Upper lobe of right lung (tissue), 1 donor: ENCODE measurements around the gene DHRSX. TPM values are rescaled to one million over a fixed set of nuclear protein-coding genes. Genes with fewer than 3 reads are reported as not detected.

Experiments
- ATAC-seq: fragments of 200-7000 bp; cut with Tn5 transposase; one replicate; pipeline ENCODE4 v1.9.1; 2020; ENCODE audit warnings: mild to moderate bottlenecking, moderate library complexity
- DNase-seq: peaks from one replicate; pipeline ENCODE4 v3.0.0-alpha.2; 2020
- H3K27ac ChIP-seq: fragments of 200-600 bp; one replicate; pipeline ENCODE4 v1.8.0; 2022
- H3K27me3 ChIP-seq: fragments of 200-600 bp; one replicate; pipeline ENCODE4 v1.8.0; 2022; ENCODE audit warnings: mild to moderate bottlenecking
- H3K36me3 ChIP-seq: fragments of 200-600 bp; one replicate; pipeline ENCODE4 v1.8.0; 2022
- H3K4me1 ChIP-seq: fragments of 200-600 bp; one replicate; pipeline ENCODE4 v1.8.0; 2022
- H3K4me3 ChIP-seq: fragments of 200-600 bp; one replicate; pipeline ENCODE4 v1.8.0; 2022; ENCODE audit warnings: mild to moderate bottlenecking
- H3K9me3 ChIP-seq: fragments of 200-600 bp; one replicate; pipeline ENCODE4 v1.8.0; 2022
- intact Hi-C: fragments of 100-400 bp; cut with DNase I; formaldehyde crosslinking; loops from one replicate; pipeline ENCODE4 v1.11.0; 2022
- total RNA-seq: library from RNA; stranded (reverse); fragmentation: NEBNext Ultra II Directional; extraction: Animal tissue kit (Norgen Biotek cat#: 25700); gene quantifications from one replicate; pipeline ENCODE4 v1.2.1, GENCODE V29; 2021
- TF ChIP-seq, protein P1 (sequence below): fragments of 200-600 bp; IDR thresholded peaks from one replicate; pipeline ENCODE4 v1.8.0; 2022; ENCODE audit warnings: antibody characterized with exemption
- donor health status: DM: no; HTN: yes; CAD: no; lungs with severe emphysema.

The DHRSX gene
- total RNA-seq, 1 donor from 2014 or later, result 34.8 TPM

GRCh38 chrX:2445662-2446623 lies 54.8 kb downstream of the DHRSX start:
- DNase-seq (peak; percentile 13), ATAC-seq (peak; percentile 22)
- Histone ChIP-seq H3K4me3 (no peak overlapping the region), H3K27me3 (no peaks in the 10 kb centered on the region), H3K4me1 (no peaks in the 10 kb centered on the region), H3K27ac (no peak overlapping the region), H3K9me3 (no peaks in the 10 kb centered on the region), H3K36me3 (no peaks in the 10 kb centered on the region)
- intact Hi-C loops, result no loop called here
- TF ChIP-seq, protein P1, sequence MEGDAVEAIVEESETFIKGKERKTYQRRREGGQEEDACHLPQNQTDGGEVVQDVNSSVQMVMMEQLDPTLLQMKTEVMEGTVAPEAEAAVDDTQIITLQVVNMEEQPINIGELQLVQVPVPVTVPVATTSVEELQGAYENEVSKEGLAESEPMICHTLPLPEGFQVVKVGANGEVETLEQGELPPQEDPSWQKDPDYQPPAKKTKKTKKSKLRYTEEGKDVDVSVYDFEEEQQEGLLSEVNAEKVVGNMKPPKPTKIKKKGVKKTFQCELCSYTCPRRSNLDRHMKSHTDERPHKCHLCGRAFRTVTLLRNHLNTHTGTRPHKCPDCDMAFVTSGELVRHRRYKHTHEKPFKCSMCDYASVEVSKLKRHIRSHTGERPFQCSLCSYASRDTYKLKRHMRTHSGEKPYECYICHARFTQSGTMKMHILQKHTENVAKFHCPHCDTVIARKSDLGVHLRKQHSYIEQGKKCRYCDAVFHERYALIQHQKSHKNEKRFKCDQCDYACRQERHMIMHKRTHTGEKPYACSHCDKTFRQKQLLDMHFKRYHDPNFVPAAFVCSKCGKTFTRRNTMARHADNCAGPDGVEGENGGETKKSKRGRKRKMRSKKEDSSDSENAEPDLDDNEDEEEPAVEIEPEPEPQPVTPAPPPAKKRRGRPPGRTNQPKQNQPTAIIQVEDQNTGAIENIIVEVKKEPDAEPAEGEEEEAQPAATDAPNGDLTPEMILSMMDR, result no peak

- intact Hi-C loops, result no loop called here
- ATAC-seq, result no peak
- Histone ChIP-seq H3K27me3 (no peaks in the 10 kb centered on the region), H3K27ac (no peak overlapping the region), H3K36me3 (no peaks in the 10 kb centered on the region), H3K4me3 (no peak overlapping the region), H3K4me1 (no peaks in the 10 kb centered on the region), H3K9me3 (no peaks in the 10 kb centered on the region)
- no peak for DNase-seq
- TF ChIP-seq, protein P1, result no peak
These were observed 58.1 kb downstream of the DHRSX start for GRCh38 chrX:2442694-2443093.

DNA sequence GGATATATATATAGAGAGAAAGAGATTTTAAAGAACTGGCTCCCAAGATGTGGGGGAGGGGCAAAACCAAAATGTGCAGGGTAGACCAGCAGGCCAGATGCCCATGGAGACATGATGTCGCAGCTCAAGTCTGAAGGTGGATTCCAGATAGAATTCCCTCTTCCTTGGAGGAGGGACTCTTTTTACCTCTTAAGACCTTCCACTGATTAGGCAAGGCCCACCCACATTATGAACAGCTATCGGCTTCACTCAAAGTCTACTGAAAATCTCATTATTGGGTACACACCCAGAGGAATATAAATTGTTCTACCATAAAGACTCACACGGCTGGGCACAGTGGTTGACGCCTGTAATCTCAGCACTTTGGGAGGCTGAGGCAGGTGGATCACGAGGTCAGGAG lies 59.3 kb downstream of the DHRSX start:
- intact Hi-C loops, result no loop called here

DNA sequence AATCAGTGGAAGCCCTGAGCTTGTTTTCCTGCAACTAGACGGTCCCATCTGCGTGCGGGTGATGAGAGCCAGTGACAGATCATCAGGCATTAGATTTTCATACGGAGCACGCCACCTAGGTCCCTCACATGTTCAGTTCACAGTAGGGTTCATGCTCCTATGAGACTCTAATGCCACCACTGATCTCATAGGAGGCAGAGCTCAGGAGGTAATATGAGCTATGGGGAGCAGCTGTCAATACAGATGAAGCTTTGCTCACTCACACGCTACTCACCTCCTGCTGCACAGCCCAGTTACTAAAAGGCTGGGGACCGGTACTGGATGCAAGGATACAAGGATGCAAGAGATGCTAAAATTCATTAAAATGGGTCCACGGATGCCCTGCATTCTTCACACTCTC lies 61.2 kb downstream of the DHRSX start:
- TF ChIP-seq, protein P1, result no peak
- DNase-seq, result no peak

More for the DNA sequence above, 59.3 kb downstream of the DHRSX start:
- Histone ChIP-seq H3K36me3 (no peaks in the 10 kb centered on the region), H3K4me1 (no peaks in the 10 kb centered on the region), H3K4me3 (no peak overlapping the region), H3K27me3 (no peaks in the 10 kb centered on the region), H3K27ac (no peak overlapping the region), H3K9me3 (no peaks in the 10 kb centered on the region)
- TF ChIP-seq, protein P1, result no peak
- no peak for ATAC-seq
- peak; percentile 10 for DNase-seq

DNA sequence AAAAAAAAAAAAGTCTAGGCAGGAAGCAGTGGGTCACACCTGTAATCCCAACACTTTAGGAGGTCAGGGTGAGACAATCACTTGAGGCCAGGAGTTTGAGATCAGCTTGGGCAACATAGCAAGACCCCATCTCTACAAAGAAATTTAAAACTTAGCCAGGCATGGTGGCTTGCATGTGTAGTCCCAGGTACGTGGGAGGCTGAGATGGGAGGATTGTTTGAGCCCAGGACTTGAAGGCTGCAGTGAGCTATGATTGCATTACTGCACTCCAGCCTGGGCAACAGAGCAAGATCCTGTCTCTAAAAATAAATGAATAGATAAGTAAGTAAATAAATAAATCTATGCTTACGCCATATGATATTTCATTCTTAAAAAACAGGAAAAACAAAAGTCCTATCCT lies 65.3 kb downstream of the DHRSX start:
- H3K27ac ChIP-seq, result no peak overlapping the region
- no peak overlapping the region for H3K4me3 ChIP-seq
- TF ChIP-seq, protein P1, result no peak
- intact Hi-C loops, result no loop called here
- no peaks in the 10 kb centered on the region for H3K36me3 ChIP-seq
- H3K4me1 ChIP-seq, result no peaks in the 10 kb centered on the region
- ATAC-seq (no peak), DNase-seq (no peak)
- no peaks in the 10 kb centered on the region for H3K9me3 ChIP-seq
- H3K27me3 ChIP-seq, result no peaks in the 10 kb centered on the region

More for the DNA sequence above, 61.2 kb downstream of the DHRSX start:
- H3K4me1 ChIP-seq, result no peaks in the 10 kb centered on the region
- no peaks in the 10 kb centered on the region for H3K9me3 ChIP-seq
- no peak overlapping the region for H3K4me3 ChIP-seq
- no peak for ATAC-seq
- intact Hi-C loops, result no loop called here
- no peak overlapping the region for H3K27ac ChIP-seq
- H3K27me3 ChIP-seq, result no peaks in the 10 kb centered on the region
- no peaks in the 10 kb centered on the region for H3K36me3 ChIP-seq
